Measurements from ENCODE around the gene CLDND1. TPM values are rescaled to one million over a fixed set of nuclear protein-coding genes. Genes with fewer than 3 reads are reported as not detected.
A peak's percentile ranks its signal among the peaks of the same experiment; 100 is the strongest.

CLDND1 gene
- total RNA-seq, 2 donors from 2014 or later = 300 to 381 TPM

DNA sequence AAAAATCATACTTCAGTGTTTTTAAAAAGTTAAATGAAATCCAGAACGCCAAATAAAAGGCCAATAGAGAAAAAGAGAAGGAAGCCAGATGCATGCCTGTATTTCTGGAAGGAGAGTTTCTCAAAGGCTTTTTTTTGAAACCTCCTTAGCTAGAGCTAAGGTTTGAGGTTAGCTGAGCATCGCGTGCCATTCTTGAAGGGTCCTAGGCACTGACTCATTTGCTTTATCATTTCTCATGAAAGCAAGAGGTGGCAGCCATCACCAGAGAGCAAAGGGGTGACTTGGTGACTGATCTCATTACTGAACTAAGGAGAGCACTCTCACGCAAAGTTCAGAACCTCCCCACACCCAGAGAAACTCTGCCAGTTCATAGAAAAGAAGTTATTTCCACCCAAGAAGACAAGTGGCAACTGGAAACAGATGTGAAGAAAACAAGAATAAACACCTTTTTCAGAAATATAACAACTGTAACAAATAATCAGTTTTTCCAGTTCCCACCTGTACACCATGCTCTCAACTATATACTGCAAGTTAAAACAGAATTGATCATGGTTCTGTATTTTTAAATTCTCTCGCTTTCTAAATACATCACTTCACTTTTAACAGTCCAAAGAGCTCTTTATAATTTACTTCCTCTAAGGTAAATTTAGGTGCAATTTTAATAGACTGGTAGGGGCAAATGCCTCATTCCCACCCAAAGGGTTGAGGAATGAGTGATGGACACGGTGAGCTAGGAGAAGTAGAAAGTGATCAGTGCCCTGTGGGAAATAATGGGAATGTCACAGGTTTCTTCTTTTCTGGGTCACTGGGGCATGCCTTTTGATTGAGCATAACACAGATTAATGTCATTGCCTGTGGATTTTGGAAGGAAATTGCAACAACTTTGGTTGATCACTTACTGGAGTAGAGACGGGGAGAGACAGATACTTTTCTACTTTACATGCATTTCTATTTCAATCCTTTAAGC is 33.7 kb upstream of the CLDND1 start:
- H3K27me3 Mint-ChIP-seq = no peaks in the 10 kb centered on the region
- ATAC-seq (replicated peaks) = peak; percentile 74
- peaks cover 63% of the 10 kb centered on the region for H3K4me1 Mint-ChIP-seq
- H3K36me3 Mint-ChIP-seq (ENCODE audit: low read depth) = peaks cover 27% of the 10 kb centered on the region
- peak overlapping the region; percentile 99 for H3K27ac Mint-ChIP-seq
- H3K9me3 Mint-ChIP-seq = no peaks in the 10 kb centered on the region
- H3K4me3 Mint-ChIP-seq = peak overlapping the region; percentile 87

DNA sequence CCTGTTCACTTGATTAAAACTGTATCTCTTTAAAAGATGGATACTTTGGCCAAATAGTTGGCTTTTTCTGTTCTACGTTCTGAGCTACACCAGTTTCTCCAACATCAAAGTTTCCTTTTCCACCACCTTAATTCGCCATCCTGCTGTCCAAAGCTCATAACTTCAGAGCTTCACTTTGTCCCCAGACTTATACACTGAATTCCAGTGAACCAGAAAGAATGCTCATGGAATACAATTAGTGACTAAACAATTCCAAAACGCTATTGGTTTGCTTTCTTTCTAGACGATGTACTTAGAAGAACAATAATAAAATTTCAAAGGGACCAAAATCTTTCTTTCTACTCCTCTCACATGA is 32.3 kb upstream of the CLDND1 start:
- peak overlapping the region; percentile 99 for H3K27ac Mint-ChIP-seq
- H3K9me3 Mint-ChIP-seq = no peaks in the 10 kb centered on the region
- ATAC-seq (replicated peaks) = no peak
- H3K36me3 Mint-ChIP-seq (ENCODE audit: low read depth) = peaks cover 27% of the 10 kb centered on the region
- peaks cover 64% of the 10 kb centered on the region for H3K4me1 Mint-ChIP-seq
- H3K4me3 Mint-ChIP-seq = peak overlapping the region; percentile 87
- H3K27me3 Mint-ChIP-seq = no peaks in the 10 kb centered on the region

GRCh38 chr3:98554580-98554979 is 31.9 kb upstream of the CLDND1 start:
- Mint-ChIP-seq H3K4me3 (peak overlapping the region; percentile 87), H3K9me3 (no peaks in the 10 kb centered on the region), H3K4me1 (peaks cover 64% of the 10 kb centered on the region), H3K27me3 (no peaks in the 10 kb centered on the region), H3K27ac (peak overlapping the region; percentile 99), H3K36me3 (ENCODE audit: low read depth) (peaks cover 27% of the 10 kb centered on the region)
- ATAC-seq (replicated peaks) = no peak

DNA sequence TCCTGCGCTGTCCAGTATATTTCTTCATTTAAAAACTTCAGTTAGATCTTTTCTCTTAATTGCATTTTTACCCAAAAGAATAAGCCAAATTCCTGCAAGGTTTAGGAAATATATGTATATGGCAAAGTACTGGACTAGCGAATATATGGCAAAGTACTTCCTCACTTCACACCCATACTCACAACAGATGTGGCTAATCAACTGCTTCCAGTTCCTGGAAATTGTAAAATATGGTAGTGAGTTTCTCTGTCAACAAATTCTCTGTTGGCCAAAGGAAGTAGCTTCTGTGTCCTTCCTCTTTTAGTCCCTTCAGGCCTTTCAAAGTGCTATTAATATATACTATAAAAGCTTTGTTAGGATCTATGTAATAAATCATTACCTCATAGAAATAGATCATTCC is 31.1 kb upstream of the CLDND1 start:
- Mint-ChIP-seq H3K4me1 (peaks cover 59% of the 10 kb centered on the region), H3K4me3 (peak overlapping the region; percentile 87), H3K27me3 (no peaks in the 10 kb centered on the region), H3K36me3 (ENCODE audit: low read depth) (peaks cover 27% of the 10 kb centered on the region), H3K9me3 (no peaks in the 10 kb centered on the region), H3K27ac (peak overlapping the region; percentile 99)
- no peak for ATAC-seq (replicated peaks)

- Mint-ChIP-seq H3K9me3 (no peaks in the 10 kb centered on the region), H3K27me3 (no peaks in the 10 kb centered on the region), H3K27ac (peak overlapping the region; percentile 99), H3K4me1 (peaks cover 53% of the 10 kb centered on the region), H3K4me3 (peak overlapping the region; percentile 87), H3K36me3 (ENCODE audit: low read depth) (peaks cover 27% of the 10 kb centered on the region)
- no peak for ATAC-seq (replicated peaks)
These were observed 30.4 kb upstream of the CLDND1 start for GRCh38 chr3:98553021-98553563.

DNA sequence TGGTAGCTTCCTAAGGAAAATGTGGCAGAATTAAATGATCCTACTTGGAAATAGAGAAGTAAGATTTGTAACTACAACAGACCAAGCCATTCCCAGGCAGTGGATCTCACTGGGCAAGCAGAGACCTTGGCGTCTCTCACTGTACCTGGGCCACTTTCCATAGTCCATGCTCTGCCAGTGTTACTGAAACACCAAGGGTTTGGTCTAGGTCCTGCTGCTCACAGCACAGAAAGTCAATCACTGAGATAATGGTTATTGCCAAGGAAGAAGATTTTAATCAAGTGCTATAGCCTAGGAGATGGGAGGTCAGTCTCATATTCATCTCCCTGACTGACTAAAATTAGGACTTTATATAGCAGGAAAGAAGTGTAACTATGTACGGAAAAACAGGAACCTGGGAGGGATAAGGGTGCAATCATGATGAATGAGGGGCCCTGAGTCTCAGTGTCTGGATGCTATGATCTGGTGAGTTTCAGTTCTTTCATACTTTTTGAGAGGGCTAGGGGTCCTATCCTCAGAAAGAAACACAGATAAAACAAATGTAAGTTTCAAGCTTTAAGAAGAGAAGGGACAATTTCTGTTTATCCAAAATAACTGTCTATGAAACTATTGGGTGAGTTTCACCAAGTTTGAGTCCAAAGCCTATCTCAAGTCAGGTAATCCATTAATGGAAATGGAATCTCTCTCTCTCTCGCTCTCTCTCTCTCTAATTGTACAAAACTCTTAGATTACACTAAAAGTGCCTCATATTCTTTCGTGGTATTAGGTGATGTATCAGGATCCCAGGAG is 29.7 kb upstream of the CLDND1 start:
- H3K27me3 Mint-ChIP-seq = no peaks in the 10 kb centered on the region
- H3K4me3 Mint-ChIP-seq = peak overlapping the region; percentile 87
- peaks cover 26% of the 10 kb centered on the region for H3K36me3 Mint-ChIP-seq (ENCODE audit: low read depth)
- ATAC-seq (replicated peaks) = no peak
- H3K27ac Mint-ChIP-seq = peak overlapping the region; percentile 99
- peaks cover 47% of the 10 kb centered on the region for H3K4me1 Mint-ChIP-seq
- H3K9me3 Mint-ChIP-seq = no peaks in the 10 kb centered on the region

- H3K4me1 Mint-ChIP-seq = peaks cover 40% of the 10 kb centered on the region
- peak overlapping the region; percentile 87 for H3K4me3 Mint-ChIP-seq
- peaks cover 19% of the 10 kb centered on the region for H3K36me3 Mint-ChIP-seq (ENCODE audit: low read depth)
- H3K9me3 Mint-ChIP-seq = no peaks in the 10 kb centered on the region
- H3K27me3 Mint-ChIP-seq = no peaks in the 10 kb centered on the region
- peak overlapping the region; percentile 99 for H3K27ac Mint-ChIP-seq
- no peak for ATAC-seq (replicated peaks)
These were observed 29.1 kb upstream of the CLDND1 start for GRCh38 chr3:98551754-98552153.

- H3K4me1 Mint-ChIP-seq = peaks cover 41% of the 10 kb centered on the region
- ATAC-seq (replicated peaks) = no peak
- H3K27me3 Mint-ChIP-seq = no peaks in the 10 kb centered on the region
- peak overlapping the region; percentile 99 for H3K27ac Mint-ChIP-seq
- H3K9me3 Mint-ChIP-seq = no peaks in the 10 kb centered on the region
- peak overlapping the region; percentile 87 for H3K4me3 Mint-ChIP-seq
- H3K36me3 Mint-ChIP-seq (ENCODE audit: low read depth) = peaks cover 14% of the 10 kb centered on the region
These were observed 28.5 kb upstream of the CLDND1 start for GRCh38 chr3:98551236-98551635.

- no peak for ATAC-seq (replicated peaks)
- Mint-ChIP-seq H3K27me3 (no peaks in the 10 kb centered on the region), H3K4me1 (peaks cover 42% of the 10 kb centered on the region), H3K36me3 (ENCODE audit: low read depth) (peaks cover 10% of the 10 kb centered on the region), H3K27ac (peak overlapping the region; percentile 33), H3K4me3 (peak overlapping the region; percentile 87), H3K9me3 (no peaks in the 10 kb centered on the region)
These were observed 28.1 kb upstream of the CLDND1 start for GRCh38 chr3:98550833-98551232.

- peaks cover 32% of the 10 kb centered on the region for H3K4me1 Mint-ChIP-seq
- H3K27me3 Mint-ChIP-seq = no peaks in the 10 kb centered on the region
- H3K4me3 Mint-ChIP-seq = no peak overlapping the region
- H3K9me3 Mint-ChIP-seq = no peaks in the 10 kb centered on the region
- no peak for ATAC-seq (replicated peaks)
- no peaks in the 10 kb centered on the region for H3K36me3 Mint-ChIP-seq (ENCODE audit: low read depth)
- H3K27ac Mint-ChIP-seq = no peak overlapping the region
These were observed 25.8 kb upstream of the CLDND1 start for GRCh38 chr3:98548544-98548943.

GRCh38 chr3:98545940-98546339 is 23.2 kb upstream of the CLDND1 start:
- peak overlapping the region; percentile 97 for H3K27ac Mint-ChIP-seq

GRCh38 chr3:98542623-98543022 is 19.9 kb upstream of the CLDND1 start:
- no peak for ATAC-seq (replicated peaks)
- Mint-ChIP-seq H3K36me3 (ENCODE audit: low read depth) (peaks cover 6% of the 10 kb centered on the region), H3K4me3 (peak overlapping the region; percentile 26), H3K9me3 (no peaks in the 10 kb centered on the region), H3K4me1 (peaks cover 32% of the 10 kb centered on the region), H3K27me3 (no peaks in the 10 kb centered on the region), H3K27ac (no peak overlapping the region)

More at GRCh38 chr3:98545940-98546339, 23.2 kb upstream of the CLDND1 start:
- Mint-ChIP-seq H3K4me3 (peak overlapping the region; percentile 83), H3K27me3 (no peaks in the 10 kb centered on the region), H3K36me3 (ENCODE audit: low read depth) (no peaks in the 10 kb centered on the region), H3K9me3 (no peaks in the 10 kb centered on the region), H3K4me1 (peaks cover 27% of the 10 kb centered on the region)
- ATAC-seq (replicated peaks) = peak; percentile 95

DNA sequence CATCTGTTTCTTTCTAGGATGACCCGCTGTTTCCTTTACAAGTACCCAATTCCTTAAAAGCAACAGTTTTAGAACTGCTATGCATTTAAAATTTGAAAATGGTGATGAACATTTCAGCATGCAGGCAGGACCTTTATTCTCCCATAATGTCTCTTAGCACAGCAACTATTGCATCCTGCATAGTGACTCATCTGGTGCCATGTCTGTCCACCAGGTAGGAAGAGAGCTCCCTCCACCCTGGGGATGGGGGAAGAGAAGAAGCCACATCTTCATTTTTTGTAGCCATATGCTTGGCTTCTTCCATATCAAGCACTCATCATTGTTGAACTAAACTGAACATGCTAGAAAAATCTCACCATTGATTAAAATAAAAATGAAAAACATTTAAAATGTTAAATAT is 19.0 kb upstream of the CLDND1 start:
- Mint-ChIP-seq H3K27me3 (no peaks in the 10 kb centered on the region), H3K4me1 (peaks cover 38% of the 10 kb centered on the region), H3K9me3 (no peaks in the 10 kb centered on the region), H3K36me3 (ENCODE audit: low read depth) (peaks cover 9% of the 10 kb centered on the region), H3K4me3 (peak overlapping the region; percentile 63), H3K27ac (peak overlapping the region; percentile 67)
- ATAC-seq (replicated peaks) = no peak

- peak; percentile 40 for ATAC-seq (replicated peaks)
- Mint-ChIP-seq H3K9me3 (no peaks in the 10 kb centered on the region), H3K27me3 (no peaks in the 10 kb centered on the region), H3K4me1 (peaks cover 34% of the 10 kb centered on the region), H3K4me3 (peak overlapping the region; percentile 79), H3K27ac (peak overlapping the region; percentile 71), H3K36me3 (ENCODE audit: low read depth) (peaks cover 16% of the 10 kb centered on the region)
These were observed 17.6 kb upstream of the CLDND1 start for GRCh38 chr3:98540346-98540745.

All from activated T-helper 17 cell treated with anti-CD3 and anti-CD28 coated beads, Interleukin-2, amount 50 U/mL, for 72 hours (primary cell).